ENCODE measurements around the gene KCNQ1. TPM values are rescaled to one million over a fixed set of nuclear protein-coding genes. Genes with fewer than 3 reads are reported as not detected.

Gene KCNQ1
- total RNA-seq, 1 donor from 2014 or later: 43.0 TPM

- no peak for DNase-seq (ENCODE audit: low spot score)
- intact Hi-C loops (cut with DNase I): no loop called here
These were observed 274.1 kb downstream of the KCNQ1 start for GRCh38 chr11:2718817-2719438.

GRCh38 chr11:2719831-2720590 lies 275.2 kb downstream of the KCNQ1 start:
- intact Hi-C loops (cut with DNase I): no loop called here
- no peak for DNase-seq (ENCODE audit: low spot score)

- intact Hi-C loops (cut with DNase I): no loop called here
- no peak for DNase-seq (ENCODE audit: low spot score)
These were observed 276.6 kb downstream of the KCNQ1 start for GRCh38 chr11:2721210-2721916.

GRCh38 chr11:2722955-2723354 lies 278.1 kb downstream of the KCNQ1 start:
- no peak for DNase-seq (ENCODE audit: low spot score)
- intact Hi-C loops (cut with DNase I): no loop called here

- no peak for DNase-seq (ENCODE audit: low spot score)
- intact Hi-C loops (cut with DNase I): no loop called here
These were observed 279.3 kb downstream of the KCNQ1 start for GRCh38 chr11:2724104-2724503.

GRCh38 chr11:2724653-2725367 lies 280.0 kb downstream of the KCNQ1 start:
- DNase-seq (ENCODE audit: low spot score): no peak
- intact Hi-C loops (cut with DNase I): no loop called here

GRCh38 chr11:2725368-2726300 lies 280.8 kb downstream of the KCNQ1 start:
- intact Hi-C loops (cut with DNase I): no loop called here
- DNase-seq (ENCODE audit: low spot score): no peak

- no peak for DNase-seq (ENCODE audit: low spot score)
- intact Hi-C loops (cut with DNase I): no loop called here
These were observed 282.2 kb downstream of the KCNQ1 start for GRCh38 chr11:2726964-2727363.

- intact Hi-C loops (cut with DNase I): no loop called here
These were observed 283.4 kb downstream of the KCNQ1 start for GRCh38 chr11:2728128-2728662.

GRCh38 chr11:2728663-2729332 lies 284.0 kb downstream of the KCNQ1 start:
- intact Hi-C loops (cut with DNase I): no loop called here
- no peak for DNase-seq (ENCODE audit: low spot score)

More at GRCh38 chr11:2728128-2728662, 283.4 kb downstream of the KCNQ1 start:
- no peak for DNase-seq (ENCODE audit: low spot score)

GRCh38 chr11:2729841-2730240 lies 285.0 kb downstream of the KCNQ1 start:
- intact Hi-C loops (cut with DNase I): loop anchor here (2.0 kb wide), 1 partner anchor 45 kb away; no protein-coding TSS in a partner anchor
- DNase-seq (ENCODE audit: low spot score): no peak

- intact Hi-C loops (cut with DNase I): loop anchor here (2.0 kb wide), 1 partner anchor 46 kb away; no protein-coding TSS in a partner anchor
- DNase-seq (ENCODE audit: low spot score): no peak
These were observed 285.7 kb downstream of the KCNQ1 start for GRCh38 chr11:2730272-2731129.

GRCh38 chr11:2731130-2732125 lies 286.6 kb downstream of the KCNQ1 start:
- intact Hi-C loops (cut with DNase I): loop anchor here (2.0 kb wide), 1 partner anchor 47 kb away; no protein-coding TSS in a partner anchor
- no peak for DNase-seq (ENCODE audit: low spot score)

GRCh38 chr11:2732261-2732939 lies 287.6 kb downstream of the KCNQ1 start:
- no peak for DNase-seq (ENCODE audit: low spot score)
- intact Hi-C loops (cut with DNase I): no loop called here

- intact Hi-C loops (cut with DNase I): no loop called here
- DNase-seq (ENCODE audit: low spot score): no peak
These were observed 288.3 kb downstream of the KCNQ1 start for GRCh38 chr11:2732940-2733628.

All from cardiac septum (tissue), 1 donor.